Gastrocnemius medialis (tissue), 4 donors: Measurements from ENCODE around the gene RRP9.

Experiments used
- CTCF ChIP-seq, 5 experiments: fragments of 450-650 bp in 3 of 5; fragments of 200-600 bp in 2 of 5; sonication (generic) in 2 of 5; IDR thresholded peaks in 4 of 5; conservative IDR thresholded peaks in 1 of 5; 1 replicate in 4 of 5; 2 replicates in 1 of 5; pipeline ENCODE4 v1.5.1; 2016 to 2019; ENCODE audit warnings: antibody characterized with exemption in 5 of 5, mild to moderate bottlenecking in 3 of 5, moderate library complexity in 3 of 5
- POLR2A ChIP-seq, 2 donors: fragments of 450-650 bp; IDR thresholded peaks; one replicate each; pipeline ENCODE4 v1.6.1; 2017; ENCODE audit warnings: antibody characterized with exemption in 2 of 2, mild to moderate bottlenecking in 2 of 2, moderate library complexity in 2 of 2

- TF ChIP-seq CTCF (IDR thresholded peaks at IDR 0.05 in 4 of 5, conservative IDR thresholded peaks at IDR 0.05 in 1 of 5) (no peak), POLR2A (IDR thresholded peaks at IDR 0.05) (no peak)
These were observed 45.9 kb upstream of the RRP9 start for GRCh38 chr3:51987568-51987967.
